ENCODE data around the gene CYB561D2. TPM values are rescaled to one million over a fixed set of nuclear protein-coding genes. Genes with fewer than 3 reads are reported as not detected.

CYB561D2 gene
- total and polyA plus RNA-seq, 11 donors, result 4.9 to 18.6 (median 7.8) TPM

DNA sequence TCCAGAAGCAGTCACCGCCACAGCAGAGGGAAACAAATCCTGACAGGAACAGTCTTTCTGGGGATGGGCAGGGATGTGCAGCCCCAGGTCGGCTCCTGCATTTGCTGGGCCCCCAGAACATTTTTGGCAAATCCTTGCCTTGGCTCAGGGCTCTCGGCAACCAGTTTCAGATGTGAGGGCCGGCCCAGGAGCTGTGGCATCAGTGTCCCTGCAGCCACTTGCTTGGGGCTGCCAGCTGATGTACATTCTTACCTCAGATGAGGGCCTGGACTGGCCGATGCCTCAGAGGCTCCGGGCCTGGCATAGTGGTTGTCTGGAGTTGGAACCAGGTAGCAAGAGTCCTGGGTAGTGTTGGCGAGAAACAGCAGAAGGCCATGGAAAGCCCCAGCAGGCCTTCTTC is 4.2 kb downstream of the CYB561D2 start:
- Histone ChIP-seq H3K27me3 (no peaks in the 10 kb centered on the region), H3K27ac (no peak overlapping the region), H3K4me1 (peaks cover 23 to 75% (median 55%) of the 10 kb centered on the region in 12 donors), H3K36me3 (peaks cover 0 to 54% (median 38%) of the 10 kb centered on the region in 9 donors), H3K9me3 (no peaks in the 10 kb centered on the region), H3K4me3 (no peak overlapping the region)
- no peak for TF ChIP-seq POLR2A (IDR thresholded peaks at IDR 0.05)
- TF ChIP-seq, protein P1, sequence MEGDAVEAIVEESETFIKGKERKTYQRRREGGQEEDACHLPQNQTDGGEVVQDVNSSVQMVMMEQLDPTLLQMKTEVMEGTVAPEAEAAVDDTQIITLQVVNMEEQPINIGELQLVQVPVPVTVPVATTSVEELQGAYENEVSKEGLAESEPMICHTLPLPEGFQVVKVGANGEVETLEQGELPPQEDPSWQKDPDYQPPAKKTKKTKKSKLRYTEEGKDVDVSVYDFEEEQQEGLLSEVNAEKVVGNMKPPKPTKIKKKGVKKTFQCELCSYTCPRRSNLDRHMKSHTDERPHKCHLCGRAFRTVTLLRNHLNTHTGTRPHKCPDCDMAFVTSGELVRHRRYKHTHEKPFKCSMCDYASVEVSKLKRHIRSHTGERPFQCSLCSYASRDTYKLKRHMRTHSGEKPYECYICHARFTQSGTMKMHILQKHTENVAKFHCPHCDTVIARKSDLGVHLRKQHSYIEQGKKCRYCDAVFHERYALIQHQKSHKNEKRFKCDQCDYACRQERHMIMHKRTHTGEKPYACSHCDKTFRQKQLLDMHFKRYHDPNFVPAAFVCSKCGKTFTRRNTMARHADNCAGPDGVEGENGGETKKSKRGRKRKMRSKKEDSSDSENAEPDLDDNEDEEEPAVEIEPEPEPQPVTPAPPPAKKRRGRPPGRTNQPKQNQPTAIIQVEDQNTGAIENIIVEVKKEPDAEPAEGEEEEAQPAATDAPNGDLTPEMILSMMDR (IDR thresholded peaks at IDR 0.05), result no peak
- intact Hi-C loops (cut with DNase I), result loop anchor here in 3 of 10 donors (5.0 to 10.0 kb wide), 3 partner anchors 257 to 1610 kb away; partner anchors contain the start of genes CISH (in 2 of the 3), MANF (in 1 of the 3) and PCBP4 (in 1 of the 3)
- 78 to 94% (median 90%) methylated on average over 6 to 7 of the region's 7 CpGs for WGBS, 4 donors
- DNase-seq (no peak), ATAC-seq (no peak)

DNA sequence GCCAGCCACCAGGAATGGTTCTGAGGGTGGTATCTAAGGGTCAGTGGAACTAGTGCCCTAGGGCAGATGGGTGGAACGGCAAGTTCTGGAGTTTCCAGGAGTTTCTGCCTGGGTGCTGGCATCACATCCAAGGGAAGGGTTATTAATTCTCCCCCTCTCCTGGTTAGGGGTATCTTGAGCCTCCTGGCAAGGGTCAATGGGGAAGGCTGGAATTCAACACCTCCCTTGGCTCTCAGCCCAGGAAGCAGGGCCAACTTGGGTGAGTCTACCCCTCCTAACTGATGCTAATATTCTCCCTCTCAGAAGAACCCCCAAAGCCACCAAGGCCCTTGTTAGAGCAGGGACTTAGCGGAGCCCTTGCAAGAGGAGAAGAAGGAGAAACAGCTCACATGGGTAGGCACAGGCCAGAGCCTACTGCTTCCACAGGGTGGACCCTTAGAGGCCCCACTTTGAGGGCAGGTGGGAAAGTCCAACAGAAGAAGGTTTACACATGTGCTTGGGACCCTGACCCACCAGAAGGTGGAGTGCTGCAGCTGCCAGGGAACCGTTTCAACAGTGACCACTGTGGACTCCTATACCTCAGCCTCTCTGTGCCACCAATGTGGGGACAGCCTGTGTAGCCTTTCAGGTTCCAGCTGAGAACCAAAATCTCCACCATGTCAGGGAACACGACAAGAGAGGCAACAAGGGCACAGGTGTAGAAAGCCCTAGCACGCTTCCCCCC is 5.3 kb downstream of the CYB561D2 start:
- H3K27me3 ChIP-seq, result no peaks in the 10 kb centered on the region
- peaks cover 22 to 69% (median 49%) of the 10 kb centered on the region in 12 donors for H3K4me1 ChIP-seq
- intact Hi-C loops (cut with DNase I), result loop anchor here in 3 of 10 donors (5.0 to 10.0 kb wide), 3 partner anchors 256 to 1609 kb away; partner anchors contain the start of genes CISH (in 1 of the 3), MANF (in 1 of the 3) and PCBP4 (in 1 of the 3)
- peak overlapping the region in 9 of 12 donors; percentile 65 to 97 (median 84) for H3K4me3 ChIP-seq
- TF ChIP-seq POLR2A (IDR thresholded peaks at IDR 0.05), result no peak
- TF ChIP-seq, protein P1 (IDR thresholded peaks at IDR 0.05), result peak in 2 of 12 donors; percentile 6 to 19
- DNase-seq, result no peak
- WGBS, 4 donors, result 42 to 55% (median 50%) methylated on average over 5 of the region's 5 CpGs
- peak overlapping the region in 9 of 12 donors; percentile 16 to 97 (median 36) for H3K27ac ChIP-seq
- peaks cover 0 to 54% (median 38%) of the 10 kb centered on the region in 9 donors for H3K36me3 ChIP-seq
- ATAC-seq, result no peak
- no peaks in the 10 kb centered on the region for H3K9me3 ChIP-seq

- H3K4me3 ChIP-seq, result peak overlapping the region in 9 of 12 donors; percentile 65 to 97 (median 84)
- DNase-seq, result peak in 3 of 5 donors; percentile 62 to 72 (median 65)
- no peaks in the 10 kb centered on the region for H3K9me3 ChIP-seq
- WGBS, 4 donors, result 30 to 37% (median 33%) methylated on average over 5 of the region's 5 CpGs
- peaks cover 0 to 54% (median 38%) of the 10 kb centered on the region in 9 donors for H3K36me3 ChIP-seq
- intact Hi-C loops (cut with DNase I), result loop anchor here in 3 of 10 donors (5.0 to 10.0 kb wide), 3 partner anchors 256 to 1608 kb away; partner anchors contain the start of genes CISH (in 1 of the 3), MANF (in 1 of the 3) and PCBP4 (in 1 of the 3)
- TF ChIP-seq POLR2A (IDR thresholded peaks at IDR 0.05), result no peak
- TF ChIP-seq, protein P1 (IDR thresholded peaks at IDR 0.05), result no peak
- no peaks in the 10 kb centered on the region for H3K27me3 ChIP-seq
- peak overlapping the region in 8 of 12 donors; percentile 23 to 97 (median 38) for H3K27ac ChIP-seq
- ATAC-seq, result peak; percentile 12 to 45 (median 29)
- H3K4me1 ChIP-seq, result peaks cover 19 to 63% (median 44%) of the 10 kb centered on the region in 12 donors
These were observed 5.9 kb downstream of the CYB561D2 start for GRCh38 chr3:50356553-50356952.

DNA sequence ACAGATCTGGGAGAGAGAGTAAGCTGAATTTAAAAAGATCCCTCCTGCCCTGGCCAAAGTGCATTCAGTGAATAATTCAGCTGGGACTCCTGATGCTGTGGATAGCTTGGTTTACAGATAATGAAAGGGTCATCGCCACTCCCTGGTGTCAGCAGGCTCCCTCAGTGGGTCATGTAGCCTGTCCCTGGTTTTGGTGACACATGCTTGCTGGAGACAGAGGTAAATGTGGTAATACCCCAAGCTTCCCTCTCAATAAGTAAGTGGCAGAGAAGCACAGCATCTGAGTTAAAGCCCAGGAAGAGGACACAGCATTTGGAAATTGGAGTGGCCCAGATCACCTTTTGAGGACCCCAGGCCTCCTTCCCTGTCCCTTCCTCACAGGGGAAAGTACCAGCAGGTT is 6.8 kb downstream of the CYB561D2 start:
- no peak for ATAC-seq
- intact Hi-C loops (cut with DNase I), result loop anchor here in 3 of 10 donors (5.0 to 10.0 kb wide), 3 partner anchors 255 to 1607 kb away; partner anchors contain the start of genes CISH (in 1 of the 3), MANF (in 1 of the 3) and PCBP4 (in 1 of the 3)
- H3K27ac ChIP-seq, result peak overlapping the region in 8 of 12 donors; percentile 3 to 97 (median 90)
- H3K4me1 ChIP-seq, result peaks cover 19 to 59% (median 40%) of the 10 kb centered on the region in 12 donors
- 0 to 56% (median 50%) methylated on average over 1 of the region's 1 CpG for WGBS, 4 donors
- H3K27me3 ChIP-seq, result no peaks in the 10 kb centered on the region
- no peak for DNase-seq
- H3K4me3 ChIP-seq, result peak overlapping the region in 11 of 12 donors; percentile 60 to 97 (median 76)
- H3K36me3 ChIP-seq, result peaks cover 0 to 48% (median 38%) of the 10 kb centered on the region in 9 donors
- TF ChIP-seq POLR2A (IDR thresholded peaks at IDR 0.05), result no peak
- TF ChIP-seq, protein P1 (IDR thresholded peaks at IDR 0.05), result no peak
- no peaks in the 10 kb centered on the region for H3K9me3 ChIP-seq
